Measurements from ENCODE around the gene USP25.

Gene USP25

DNA sequence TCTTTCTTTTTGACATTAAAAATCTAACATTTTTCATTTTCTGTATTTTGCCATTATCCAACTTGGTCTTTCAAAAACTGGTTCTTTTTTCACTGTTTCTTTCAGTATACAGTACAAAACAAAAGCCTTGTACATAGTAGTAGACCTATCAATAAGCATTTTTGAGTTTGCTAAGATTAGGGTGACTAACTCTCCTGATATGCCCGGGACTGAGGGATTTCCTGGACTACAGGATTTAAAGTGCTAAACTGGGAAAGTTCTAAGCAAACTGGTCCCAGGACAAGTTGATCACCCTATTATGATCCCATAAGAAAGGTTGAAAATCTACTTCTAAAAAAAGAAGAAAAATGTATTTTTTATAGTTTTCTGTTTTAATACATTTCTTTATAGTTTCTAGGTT, 120.9 kb downstream of the USP25 start:
- FAIRE-seq (no peak), DNase-seq (ENCODE audit: insufficient read length, low spot score) (no peak)
- TF ChIP-seq, protein P1, sequence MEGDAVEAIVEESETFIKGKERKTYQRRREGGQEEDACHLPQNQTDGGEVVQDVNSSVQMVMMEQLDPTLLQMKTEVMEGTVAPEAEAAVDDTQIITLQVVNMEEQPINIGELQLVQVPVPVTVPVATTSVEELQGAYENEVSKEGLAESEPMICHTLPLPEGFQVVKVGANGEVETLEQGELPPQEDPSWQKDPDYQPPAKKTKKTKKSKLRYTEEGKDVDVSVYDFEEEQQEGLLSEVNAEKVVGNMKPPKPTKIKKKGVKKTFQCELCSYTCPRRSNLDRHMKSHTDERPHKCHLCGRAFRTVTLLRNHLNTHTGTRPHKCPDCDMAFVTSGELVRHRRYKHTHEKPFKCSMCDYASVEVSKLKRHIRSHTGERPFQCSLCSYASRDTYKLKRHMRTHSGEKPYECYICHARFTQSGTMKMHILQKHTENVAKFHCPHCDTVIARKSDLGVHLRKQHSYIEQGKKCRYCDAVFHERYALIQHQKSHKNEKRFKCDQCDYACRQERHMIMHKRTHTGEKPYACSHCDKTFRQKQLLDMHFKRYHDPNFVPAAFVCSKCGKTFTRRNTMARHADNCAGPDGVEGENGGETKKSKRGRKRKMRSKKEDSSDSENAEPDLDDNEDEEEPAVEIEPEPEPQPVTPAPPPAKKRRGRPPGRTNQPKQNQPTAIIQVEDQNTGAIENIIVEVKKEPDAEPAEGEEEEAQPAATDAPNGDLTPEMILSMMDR (IDR thresholded peaks at IDR 0.05; ENCODE audit: insufficient read depth, missing control alignments): no peak

- FAIRE-seq (no peak), DNase-seq (ENCODE audit: insufficient read length, low spot score) (no peak)
- TF ChIP-seq, protein P1 (IDR thresholded peaks at IDR 0.05; ENCODE audit: insufficient read depth, missing control alignments): no peak
These were observed 122.4 kb downstream of the USP25 start for GRCh38 chr21:15852146-15852545.

DNA sequence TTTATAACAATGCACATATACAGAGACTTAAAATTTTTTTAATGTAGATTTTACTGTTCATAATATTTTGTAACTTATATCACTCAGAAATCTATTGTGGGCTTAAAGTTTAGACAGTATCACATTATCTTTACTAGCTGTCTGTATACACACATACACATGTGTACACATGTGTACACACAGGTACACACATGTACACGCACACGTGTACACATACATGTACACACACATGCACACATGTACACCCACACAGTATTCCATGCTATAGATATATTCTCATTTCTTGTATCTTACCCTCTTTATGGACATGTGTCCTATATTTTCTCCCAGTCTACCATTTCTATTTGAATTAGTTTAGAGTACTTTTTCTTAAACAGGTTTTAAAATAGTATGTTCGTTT, 123.3 kb downstream of the USP25 start:
- TF ChIP-seq, protein P1 (IDR thresholded peaks at IDR 0.05; ENCODE audit: insufficient read depth, missing control alignments): no peak
- FAIRE-seq (no peak), DNase-seq (ENCODE audit: insufficient read length, low spot score) (no peak)

DNA sequence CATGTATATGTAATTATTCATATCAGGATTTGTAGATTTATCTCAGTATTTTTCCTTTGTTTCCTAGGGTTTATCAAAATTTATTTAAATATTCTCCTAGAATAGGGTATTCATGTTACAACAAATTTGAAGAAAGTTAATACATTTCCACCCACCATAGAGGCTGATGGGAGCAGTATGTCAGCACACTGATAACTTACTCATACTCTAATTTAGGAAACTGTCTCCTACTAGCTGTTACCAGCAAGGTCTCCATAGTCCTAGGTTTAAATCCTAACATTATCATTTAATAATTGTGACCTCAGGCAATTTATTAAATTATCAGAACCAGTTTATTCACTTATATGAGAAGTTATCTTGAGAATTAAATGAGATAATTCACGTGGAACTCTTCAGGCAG, 127.0 kb downstream of the USP25 start:
- TF ChIP-seq, protein P1 (IDR thresholded peaks at IDR 0.05; ENCODE audit: insufficient read depth, missing control alignments): no peak
- FAIRE-seq (no peak), DNase-seq (ENCODE audit: insufficient read length, low spot score) (no peak)

GRCh38 chr21:15857740-15858139, 128.0 kb downstream of the USP25 start:
- FAIRE-seq (peak; percentile 53), DNase-seq (ENCODE audit: insufficient read length, low spot score) (peak; percentile 11)
- TF ChIP-seq, protein P1 (IDR thresholded peaks at IDR 0.05; ENCODE audit: insufficient read depth, missing control alignments): no peak

GRCh38 chr21:15860541-15860940, 130.8 kb downstream of the USP25 start:
- FAIRE-seq (no peak), DNase-seq (ENCODE audit: insufficient read length, low spot score) (no peak)
- TF ChIP-seq, protein P1 (IDR thresholded peaks at IDR 0.05; ENCODE audit: insufficient read depth, missing control alignments): no peak

GRCh38 chr21:15868940-15869339, 139.2 kb downstream of the USP25 start:
- DNase-seq (ENCODE audit: insufficient read length, low spot score) (no peak), FAIRE-seq (no peak)
- TF ChIP-seq, protein P1 (IDR thresholded peaks at IDR 0.05; ENCODE audit: insufficient read depth, missing control alignments): no peak
